Subcutaneous abdominal adipose tissue (tissue), 5 donors: Measurements from ENCODE around the gene POLR2L.

Source experiments
- H3K27ac ChIP-seq: one replicate; pipeline ENCODE4 v1.7.0; 2013; ENCODE audit warnings: low read depth, mild to moderate bottlenecking, inconsistent platforms, low read length, moderate library complexity
- H3K27me3 ChIP-seq, 5 donors: one replicate each; pipeline ENCODE4 v1.7.0; 2013; ENCODE audit warnings: low read length in 5 of 5, inconsistent platforms in 1 of 5; ENCODE audit not compliant: control insufficient read depth in 5 of 5, insufficient read depth in 4 of 5
- H3K36me3 ChIP-seq, 5 donors: one replicate each; pipeline ENCODE4 v1.7.0; 2013; ENCODE audit warnings: low read length in 5 of 5; ENCODE audit not compliant: control insufficient read depth in 5 of 5, insufficient read depth in 5 of 5
- H3K4me1 ChIP-seq, 5 donors: one replicate each; pipeline ENCODE4 v1.7.0; 2013; ENCODE audit warnings: low read length in 5 of 5, mild to moderate bottlenecking in 3 of 5, moderate library complexity in 1 of 5; ENCODE audit not compliant: control insufficient read depth in 5 of 5, insufficient read depth in 5 of 5
- H3K4me3 ChIP-seq, 5 donors: one replicate each; pipeline ENCODE4 v1.7.0; 2013; ENCODE audit warnings: low read length in 5 of 5, low read depth in 1 of 5
- H3K9ac ChIP-seq, 5 donors: one replicate each; pipeline ENCODE4 v1.7.0; 2013; ENCODE audit warnings: low read length in 5 of 5, mild to moderate bottlenecking in 4 of 5, moderate library complexity in 3 of 5
- H3K9me3 ChIP-seq, 5 donors: one replicate each; pipeline ENCODE4 v1.7.0; 2013; ENCODE audit warnings: low read length in 5 of 5; ENCODE audit not compliant: control insufficient read depth in 5 of 5
- donor health status: healthy.
- donor health status: healthy.
- donor health status: healthy.
- donor health status: healthy.
- donor health status: healthy.

The POLR2L gene

GRCh38 chr11:849104-849824 is 6.9 kb upstream of the POLR2L start:
- Histone ChIP-seq H3K27me3 (no peaks in the 10 kb centered on the region), H3K27ac (no peak overlapping the region), H3K9me3 (no peaks in the 10 kb centered on the region)

GRCh38 chr11:848380-848931 is 6.1 kb upstream of the POLR2L start:
- no peak overlapping the region for H3K4me3 ChIP-seq
- H3K36me3 ChIP-seq = peaks cover 0 to 17% (median 10%) of the 10 kb centered on the region in 5 donors
- H3K9me3 ChIP-seq = no peaks in the 10 kb centered on the region
- H3K27ac ChIP-seq = no peak overlapping the region
- no peaks in the 10 kb centered on the region for H3K27me3 ChIP-seq
- H3K4me1 ChIP-seq = peaks cover 5 to 72% (median 65%) of the 10 kb centered on the region in 5 donors
- no peak overlapping the region for H3K9ac ChIP-seq

More at GRCh38 chr11:849104-849824, 6.9 kb upstream of the POLR2L start:
- peak overlapping the region in 1 of 5 donors; percentile 15 for H3K4me3 ChIP-seq
- H3K4me1 ChIP-seq = peaks cover 5 to 65% (median 58%) of the 10 kb centered on the region in 5 donors
- H3K36me3 ChIP-seq = peaks cover 0 to 24% (median 10%) of the 10 kb centered on the region in 5 donors
- no peak overlapping the region for H3K9ac ChIP-seq

GRCh38 chr11:847876-848275 is 5.5 kb upstream of the POLR2L start:
- H3K36me3 ChIP-seq = peaks cover 0 to 17% (median 10%) of the 10 kb centered on the region in 5 donors
- no peak overlapping the region for H3K27ac ChIP-seq
- peaks cover 5 to 77% (median 66%) of the 10 kb centered on the region in 5 donors for H3K4me1 ChIP-seq
- no peak overlapping the region for H3K4me3 ChIP-seq
- H3K9ac ChIP-seq = no peak overlapping the region
- no peaks in the 10 kb centered on the region for H3K27me3 ChIP-seq
- no peaks in the 10 kb centered on the region for H3K9me3 ChIP-seq

- no peaks in the 10 kb centered on the region for H3K27me3 ChIP-seq
- peak overlapping the region in 1 of 5 donors; percentile 16 for H3K4me3 ChIP-seq
- peak overlapping the region in 2 of 5 donors; percentile 19 to 56 for H3K9ac ChIP-seq
- H3K36me3 ChIP-seq = peaks cover 0 to 15% (median 8%) of the 10 kb centered on the region in 5 donors
- no peaks in the 10 kb centered on the region for H3K9me3 ChIP-seq
- peaks cover 5 to 78% (median 71%) of the 10 kb centered on the region in 5 donors for H3K4me1 ChIP-seq
- H3K27ac ChIP-seq = peak overlapping the region; percentile 92
Observed at GRCh38 chr11:846496-847098, 4.3 kb upstream of the POLR2L start.

- Histone ChIP-seq H3K9ac (peak overlapping the region in 3 of 5 donors; percentile 51 to 79 (median 73)), H3K4me1 (peaks cover 8 to 80% (median 71%) of the 10 kb centered on the region in 5 donors), H3K36me3 (peaks cover 0 to 11% (median 8%) of the 10 kb centered on the region in 5 donors), H3K4me3 (peak overlapping the region in 4 of 5 donors; percentile 62 to 94 (median 85)), H3K9me3 (no peaks in the 10 kb centered on the region), H3K27me3 (no peaks in the 10 kb centered on the region), H3K27ac (peak overlapping the region; percentile 92)
Observed at GRCh38 chr11:845872-846495, 3.7 kb upstream of the POLR2L start.

- Histone ChIP-seq H3K27ac (peak overlapping the region; percentile 92), H3K27me3 (no peaks in the 10 kb centered on the region), H3K4me1 (peaks cover 15 to 81% (median 74%) of the 10 kb centered on the region in 5 donors), H3K4me3 (peak overlapping the region in 4 of 5 donors; percentile 62 to 94 (median 85)), H3K9ac (peak overlapping the region in 3 of 5 donors; percentile 51 to 79 (median 73)), H3K9me3 (no peaks in the 10 kb centered on the region), H3K36me3 (peaks cover 0 to 12% (median 11%) of the 10 kb centered on the region in 5 donors)
Observed at GRCh38 chr11:844693-845644, 2.6 kb upstream of the POLR2L start.

- Histone ChIP-seq H3K9ac (peak overlapping the region; percentile 4 to 89 (median 77)), H3K27me3 (no peaks in the 10 kb centered on the region), H3K4me3 (peak overlapping the region; percentile 59 to 94 (median 86)), H3K27ac (peak overlapping the region; percentile 92), H3K36me3 (peaks cover 0 to 22% (median 20%) of the 10 kb centered on the region in 5 donors), H3K9me3 (no peaks in the 10 kb centered on the region), H3K4me1 (peaks cover 15 to 85% (median 78%) of the 10 kb centered on the region in 5 donors)
Observed at GRCh38 chr11:843818-844692, 1.7 kb upstream of the POLR2L start.

GRCh38 chr11:843086-843734 is 881 bp upstream of the POLR2L start:
- no peaks in the 10 kb centered on the region for H3K27me3 ChIP-seq
- no peaks in the 10 kb centered on the region for H3K9me3 ChIP-seq
- peak overlapping the region; percentile 35 to 94 (median 86) for H3K4me3 ChIP-seq
- H3K9ac ChIP-seq = peak overlapping the region in 4 of 5 donors; percentile 73 to 89 (median 80)
- peaks cover 15 to 84% (median 76%) of the 10 kb centered on the region in 5 donors for H3K4me1 ChIP-seq
- H3K36me3 ChIP-seq = peaks cover 0 to 30% (median 28%) of the 10 kb centered on the region in 5 donors
- H3K27ac ChIP-seq = peak overlapping the region; percentile 92
